Testis (tissue), 3 donors: ENCODE data around the gene AMBP. TPM values are rescaled to one million over a fixed set of nuclear protein-coding genes. Genes with fewer than 3 reads are reported as not detected.

Experiments used
- DNase-seq: peaks from one replicate; pipeline ENCODE4 v3.0.0-alpha.2; 2019
- H3K27ac ChIP-seq, 2 donors: fragments of 200-600 bp; sonication (generic); one replicate each; pipeline ENCODE4 v1.5.1; 2019
- H3K27me3 ChIP-seq: fragments of 200-600 bp; sonication (generic); one replicate; pipeline ENCODE4 v1.5.1; 2019
- H3K36me3 ChIP-seq: fragments of 200-600 bp; sonication (generic); one replicate; pipeline ENCODE4 v1.5.1; 2017; ENCODE audit warnings: low read depth; ENCODE audit errors: missing control alignments
- H3K4me1 ChIP-seq: fragments of 200-600 bp; sonication (generic); one replicate; pipeline ENCODE4 v1.5.1; 2019
- H3K4me3 ChIP-seq, 2 donors: fragments of 200-600 bp; sonication (generic); one replicate each; pipeline ENCODE4 v1.5.1; 2017 to 2019
- H3K9me3 ChIP-seq: fragments of 200-600 bp; sonication (generic); one replicate; pipeline ENCODE4 v1.5.1; 2017
- CTCF ChIP-seq, 3 experiments: fragments of 450-650 bp in 2 of 3; fragments of 200-600 bp in 1 of 3; sonication (generic) in 1 of 3; IDR thresholded peaks; one replicate each; pipeline ENCODE4 v1.5.1; 2016 to 2019; ENCODE audit warnings: antibody characterized with exemption in 3 of 3, mild to moderate bottlenecking in 2 of 3, moderate library complexity in 1 of 3
- POLR2A ChIP-seq: fragments of 450-650 bp; IDR thresholded peaks from one replicate; pipeline ENCODE4 v1.6.1; 2017; ENCODE audit warnings: antibody characterized with exemption, mild to moderate bottlenecking, moderate library complexity
- WGBS, 2 donors: methylation state at CpG; one replicate each; pipeline ENCODE4 v1.1.5; 2018; 5-methylcytosine and 5-hydroxymethylcytosine counted together
- intact Hi-C: fragments of 100-400 bp; cut with DNase I; formaldehyde crosslinking; loops from one replicate; pipeline ENCODE4 v1.15.1; 2023; ENCODE audit warnings: low total_unique reads
- polyA plus RNA-seq: library from polyadenylated mRNA; stranded (reverse); fragments of 350-450 nt; fragmentation: Illumina TruSeq; extraction: RNeasy Lipid Tissue Mini Kit (QIAGEN cat#74804); gene quantifications from one replicate; pipeline ENCODE4 v1.2.3, GENCODE V29; 2014; ENCODE audit warnings: low read depth, low replicate concordance; ENCODE audit not compliant: insufficient read depth
- total RNA-seq, 2 donors: library from RNA; depleted of rRNA; stranded (reverse); fragments of >200 nt; gene quantifications; one replicate each; pipeline ENCODE4 v1.2.3, GENCODE V29; 2016

AMBP gene
- total and polyA plus RNA-seq, 3 donors from 2014 or later, result 0.47 to 0.88 (median 0.68) TPM

- intact Hi-C loops, result no loop called here
- Histone ChIP-seq H3K9me3 (no peaks in the 10 kb centered on the region), H3K4me3 (no peak overlapping the region), H3K4me1 (peaks cover 39% of the 10 kb centered on the region), H3K36me3 (no peaks in the 10 kb centered on the region), H3K27ac (no peak overlapping the region), H3K27me3 (no peaks in the 10 kb centered on the region)
- DNase-seq, result no peak
- TF ChIP-seq CTCF (IDR thresholded peaks at IDR 0.05) (no peak), POLR2A (no peak)
- WGBS, 2 donors, result 65 to 79% methylated on average over 9 to 12 of the region's 12 CpGs
Observed at GRCh38 chr9:114116126-114116747, 38.1 kb upstream of the AMBP start.

DNA sequence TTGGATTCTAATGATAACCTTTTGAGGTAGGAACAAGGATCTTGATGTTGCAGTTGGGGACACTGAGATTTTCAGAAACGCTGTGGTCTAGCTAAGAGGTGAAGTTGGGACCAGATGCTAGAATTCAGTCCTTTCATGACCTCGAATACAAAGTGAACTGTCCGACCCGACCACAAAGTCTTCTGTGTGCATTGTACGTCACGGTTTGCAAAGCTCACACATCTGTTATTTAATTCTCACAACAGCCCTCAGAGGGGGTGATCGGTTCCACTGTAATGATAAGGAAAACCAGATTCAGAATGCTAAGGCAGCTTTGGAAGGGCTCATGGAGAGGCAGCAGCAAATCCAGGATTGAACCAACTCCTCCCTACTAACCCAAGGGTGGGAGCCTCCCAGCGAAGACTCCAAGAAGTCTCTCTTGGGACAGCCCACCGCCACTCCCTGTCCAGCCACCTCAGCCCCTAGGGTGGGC, 37.6 kb upstream of the AMBP start:
- no peaks in the 10 kb centered on the region for H3K27me3 ChIP-seq
- no peak for DNase-seq
- no peaks in the 10 kb centered on the region for H3K9me3 ChIP-seq
- no peak for TF ChIP-seq CTCF (IDR thresholded peaks at IDR 0.05)
- no peak for TF ChIP-seq POLR2A
- 46 to 73% methylated on average over 7 to 9 of the region's 9 CpGs for WGBS, 2 donors
- intact Hi-C loops, result no loop called here
- H3K36me3 ChIP-seq, result no peaks in the 10 kb centered on the region
- peaks cover 39% of the 10 kb centered on the region for H3K4me1 ChIP-seq
- H3K4me3 ChIP-seq, result no peak overlapping the region
- peak overlapping the region; percentile 1 to 21 for H3K27ac ChIP-seq

- Histone ChIP-seq H3K4me1 (peaks cover 37% of the 10 kb centered on the region), H3K27ac (no peak overlapping the region), H3K27me3 (no peaks in the 10 kb centered on the region), H3K4me3 (no peak overlapping the region), H3K9me3 (no peaks in the 10 kb centered on the region), H3K36me3 (no peaks in the 10 kb centered on the region)
- intact Hi-C loops, result no loop called here
- TF ChIP-seq POLR2A (no peak), CTCF (IDR thresholded peaks at IDR 0.05) (no peak)
- DNase-seq, result no peak
- WGBS, 2 donors, result 44 to 52% methylated on average over 2 of the region's 2 CpGs
Observed at GRCh38 chr9:114114364-114114763, 36.3 kb upstream of the AMBP start.

DNA sequence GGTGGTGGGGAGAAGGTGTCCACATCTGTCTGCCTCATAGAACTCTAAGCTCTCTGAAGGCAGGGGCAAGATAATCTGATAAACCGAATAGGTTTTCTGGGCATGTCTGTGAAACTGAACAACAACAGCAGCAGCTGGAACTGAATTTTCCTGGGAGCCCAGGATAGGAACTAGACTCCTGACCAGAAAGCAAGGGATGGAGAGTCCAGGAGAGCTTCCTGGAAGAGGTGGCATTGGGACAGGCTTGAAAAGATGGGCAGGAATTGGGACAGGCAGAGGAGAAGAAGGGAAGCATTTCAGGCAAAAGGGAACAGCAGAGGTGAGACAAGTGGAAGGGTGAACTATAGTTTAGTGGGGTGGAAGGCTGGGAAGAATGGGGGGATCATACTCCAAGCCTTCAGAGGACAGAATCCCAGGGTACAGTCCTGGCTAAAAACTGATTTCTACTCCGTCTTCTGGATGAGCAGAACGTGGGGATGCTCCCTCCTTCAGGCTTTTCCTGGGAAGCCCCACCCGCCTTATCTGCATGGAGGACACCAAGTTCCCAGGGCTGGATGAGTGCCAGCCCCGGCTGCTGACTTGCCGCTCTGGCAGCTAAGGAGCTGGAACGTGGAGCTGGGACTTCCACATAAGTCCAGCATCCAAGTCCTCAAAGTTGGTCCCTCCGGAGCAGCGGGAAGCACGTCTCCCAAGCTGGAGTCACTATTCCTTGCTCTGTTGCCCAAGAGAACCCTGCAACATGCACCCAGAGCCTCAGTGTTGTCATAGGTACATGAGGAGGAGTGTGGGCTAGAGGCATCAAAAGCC, 34.9 kb upstream of the AMBP start:
- no peaks in the 10 kb centered on the region for H3K9me3 ChIP-seq
- DNase-seq, result peak; percentile 96
- no peaks in the 10 kb centered on the region for H3K36me3 ChIP-seq
- H3K27ac ChIP-seq, result peak overlapping the region; percentile 51 to 57
- intact Hi-C loops, result no loop called here
- TF ChIP-seq POLR2A (no peak), CTCF (IDR thresholded peaks at IDR 0.05) (no peak)
- no peak overlapping the region for H3K4me3 ChIP-seq
- H3K4me1 ChIP-seq, result peaks cover 29% of the 10 kb centered on the region
- 28 to 38% methylated on average over 8 to 10 of the region's 10 CpGs for WGBS, 2 donors
- no peaks in the 10 kb centered on the region for H3K27me3 ChIP-seq
